Large intestine (tissue), 3 donors: Measurements from ENCODE around the gene ZC3H12D. TPM values are rescaled to one million over a fixed set of nuclear protein-coding genes. Genes with fewer than 3 reads are reported as not detected.

Source experiments
- DNase-seq, 2 donors: peaks; one replicate each; pipeline versions ENCODE4 v3.0.0 to v3.0.0-alpha.2; 2013
- H3K27ac ChIP-seq: one replicate; pipeline ENCODE4 v1.5.1; 2013; ENCODE audit warnings: low read length
- H3K27me3 ChIP-seq: 2 replicates; pipeline ENCODE4 v1.6.1; 2013; ENCODE audit warnings: low read length; ENCODE audit not compliant: control insufficient read depth, insufficient read depth
- H3K36me3 ChIP-seq: 2 replicates; pipeline ENCODE4 v1.6.1; 2013; ENCODE audit warnings: low read length; ENCODE audit not compliant: control insufficient read depth, insufficient read depth
- H3K4me1 ChIP-seq: one replicate; pipeline ENCODE4 v1.6.1; 2013; ENCODE audit warnings: low read length; ENCODE audit not compliant: control insufficient read depth, insufficient read depth
- H3K4me3 ChIP-seq: one replicate; pipeline ENCODE4 v1.5.1; 2013; ENCODE audit warnings: low read length
- H3K9me3 ChIP-seq: one replicate; pipeline ENCODE4 v1.6.1; 2013; ENCODE audit warnings: mild to moderate bottlenecking, low read depth, low read length, moderate library complexity; ENCODE audit not compliant: control insufficient read depth
- WGBS: methylation state at CpG from one replicate; pipeline ENCODE4 v1.1.5; 2013; ENCODE audit warnings: low lambda C conversion rate; ENCODE audit not compliant: insufficient coverage; 5-methylcytosine and 5-hydroxymethylcytosine counted together
- polyA plus RNA-seq: library from polyadenylated mRNA; unstranded; fragments of 120-200 nt; gene quantifications from one replicate; pipeline ENCODE4 v1.2.1, GENCODE V29; 2013

ZC3H12D gene
- polyA plus RNA-seq, 1 donor: 3.5 TPM

GRCh38 chr6:149414009-149414408, 70.8 kb downstream of the ZC3H12D start:
- Histone ChIP-seq H3K27ac (no peak overlapping the region), H3K9me3 (no peaks in the 10 kb centered on the region), H3K27me3 (no peaks in the 10 kb centered on the region), H3K36me3 (peaks cover 20% of the 10 kb centered on the region), H3K4me3 (no peak overlapping the region), H3K4me1 (no peaks in the 10 kb centered on the region)
- 48% methylated on average over 2 of the region's 4 CpGs for WGBS
- no peak for DNase-seq

DNA sequence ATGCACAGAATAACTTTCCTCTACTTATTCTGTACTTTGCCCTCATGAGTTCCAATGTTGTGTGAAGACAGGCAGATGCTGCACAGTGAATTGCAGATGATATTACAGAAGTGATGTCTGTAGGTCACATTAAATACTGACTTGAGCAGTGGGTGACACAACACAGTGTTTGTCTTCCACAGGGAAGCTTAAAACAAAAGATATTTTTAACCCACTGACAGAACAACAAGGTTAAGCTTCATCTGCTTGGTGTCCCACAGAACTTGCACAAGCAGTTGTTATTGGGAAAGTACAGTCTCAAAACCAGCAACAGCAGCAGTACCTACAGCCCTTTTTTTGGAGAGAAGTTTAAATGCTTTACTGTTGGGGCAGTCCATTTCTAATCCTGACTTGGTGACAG, 74.3 kb downstream of the ZC3H12D start:
- H3K27ac ChIP-seq: no peak overlapping the region
- H3K4me3 ChIP-seq: no peak overlapping the region
- H3K9me3 ChIP-seq: no peaks in the 10 kb centered on the region
- H3K36me3 ChIP-seq: peaks cover 24% of the 10 kb centered on the region
- no peak for DNase-seq
- H3K4me1 ChIP-seq: no peaks in the 10 kb centered on the region
- H3K27me3 ChIP-seq: no peaks in the 10 kb centered on the region

DNA sequence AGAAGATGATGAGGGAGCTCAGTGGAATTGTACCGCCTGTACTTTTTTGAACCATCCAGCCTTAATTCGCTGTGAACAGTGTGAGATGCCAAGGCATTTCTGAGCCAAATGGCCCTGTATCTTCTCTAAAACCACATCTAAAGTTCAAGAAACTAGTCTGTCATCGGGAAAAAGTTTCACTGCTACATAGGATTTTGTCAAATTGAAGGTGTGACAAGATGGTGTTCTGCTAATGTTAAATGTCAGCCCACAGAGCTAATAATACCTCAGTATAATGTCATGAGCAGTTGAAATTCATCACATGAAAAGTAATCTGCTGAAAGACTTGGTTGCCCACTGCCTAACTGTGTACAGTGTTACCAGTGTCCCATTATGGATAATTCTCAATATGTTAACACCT, 75.2 kb downstream of the ZC3H12D start:
- no peaks in the 10 kb centered on the region for H3K27me3 ChIP-seq
- no peak overlapping the region for H3K4me3 ChIP-seq
- H3K27ac ChIP-seq: no peak overlapping the region
- H3K4me1 ChIP-seq: no peaks in the 10 kb centered on the region
- DNase-seq: no peak
- WGBS: no CpG with 5 or more reads among the region's 3 CpGs
- no peaks in the 10 kb centered on the region for H3K9me3 ChIP-seq
- H3K36me3 ChIP-seq: peaks cover 24% of the 10 kb centered on the region

DNA sequence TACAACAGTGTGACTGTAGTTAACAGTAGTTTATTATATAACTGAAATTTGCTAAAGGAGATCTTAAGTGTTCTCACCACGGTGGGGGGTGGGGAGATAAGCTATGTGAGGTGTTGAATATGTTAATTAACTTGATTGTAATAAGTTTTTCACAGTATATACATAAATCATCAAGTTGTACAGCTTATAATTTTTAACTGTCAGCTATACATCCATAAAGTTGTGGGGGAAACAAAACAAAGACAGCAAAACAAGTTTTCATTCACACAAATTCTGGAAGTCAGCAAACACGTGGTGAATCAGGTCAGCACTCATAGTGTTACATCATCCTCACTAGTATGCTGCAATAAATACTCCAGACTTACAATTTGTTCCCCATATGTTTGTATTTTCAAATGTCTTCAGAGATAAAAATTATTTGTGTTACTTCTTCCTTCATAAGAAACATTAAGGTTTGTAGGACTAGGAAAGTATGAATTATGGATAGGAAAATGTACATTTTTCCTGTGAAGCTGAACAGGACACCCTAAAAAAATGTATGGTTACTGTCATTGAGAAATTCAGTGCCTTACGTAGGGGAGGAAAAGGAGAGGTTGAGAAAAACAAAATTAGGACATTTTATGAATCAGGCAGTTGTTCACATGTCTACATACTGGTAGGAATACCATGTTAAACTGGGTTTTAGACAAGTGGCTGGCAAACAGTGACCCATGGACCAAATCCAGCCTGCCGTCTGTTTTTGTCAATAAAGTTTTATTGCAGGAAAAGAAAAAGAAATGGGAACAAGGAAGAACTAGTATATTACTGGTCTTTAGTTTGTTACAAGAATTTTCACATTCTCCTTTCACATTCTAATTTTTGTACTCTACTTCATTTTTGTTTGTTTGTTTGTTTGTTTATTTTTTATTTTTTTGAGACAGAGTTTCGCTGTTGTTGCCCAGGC, 78.7 kb downstream of the ZC3H12D start:
- H3K9me3 ChIP-seq: no peaks in the 10 kb centered on the region
- no peaks in the 10 kb centered on the region for H3K4me1 ChIP-seq
- H3K27me3 ChIP-seq: no peaks in the 10 kb centered on the region
- H3K4me3 ChIP-seq: no peak overlapping the region
- DNase-seq: no peak
- 100% methylated on average over 1 of the region's 5 CpGs for WGBS
- H3K36me3 ChIP-seq: peaks cover 33% of the 10 kb centered on the region
- H3K27ac ChIP-seq: no peak overlapping the region

GRCh38 chr6:149403534-149403933, 81.3 kb downstream of the ZC3H12D start:
- Histone ChIP-seq H3K4me3 (no peak overlapping the region), H3K9me3 (no peaks in the 10 kb centered on the region), H3K27ac (no peak overlapping the region), H3K36me3 (peaks cover 25% of the 10 kb centered on the region), H3K27me3 (no peaks in the 10 kb centered on the region), H3K4me1 (no peaks in the 10 kb centered on the region)
- DNase-seq: no peak
- no CpG with 5 or more reads among the region's 3 CpGs for WGBS

GRCh38 chr6:149400050-149400449, 84.8 kb downstream of the ZC3H12D start, which contains the start of gene SUMO4:
TSS of gene SUMO4 (plus strand) at chr6:149400262. CDS start at chr6:149400392, 130 bp downstream.
- Histone ChIP-seq H3K36me3 (peaks cover 29% of the 10 kb centered on the region), H3K27me3 (no peaks in the 10 kb centered on the region), H3K9me3 (no peaks in the 10 kb centered on the region), H3K27ac (no peak within 1 kb of the TSS), H3K4me1 (no peaks in the 10 kb centered on the region), H3K4me3 (no peak within 1 kb of the TSS)
- WGBS: no CpG with 5 or more reads among the region's 11 CpGs
- no peak for DNase-seq

DNA sequence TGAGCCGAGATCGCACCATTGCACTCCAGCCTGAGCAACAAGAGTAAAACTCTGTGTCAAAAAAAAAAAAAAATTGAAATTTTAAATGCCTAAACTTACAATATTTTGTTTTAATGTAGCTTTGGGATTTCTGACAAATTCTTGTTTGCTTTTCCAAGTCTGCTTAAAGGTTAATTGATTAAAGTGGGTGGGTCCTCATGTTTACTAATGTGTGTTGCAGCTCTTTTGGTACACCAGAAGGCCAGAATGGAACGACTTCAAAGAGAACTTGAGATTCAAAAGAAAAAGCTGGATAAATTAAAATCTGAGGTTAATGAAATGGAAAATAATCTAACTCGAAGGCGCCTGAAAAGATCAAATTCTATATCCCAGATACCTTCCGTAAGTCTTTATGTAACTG, 87.4 kb downstream of the ZC3H12D start:
- Histone ChIP-seq H3K36me3 (peaks cover 21% of the 10 kb centered on the region), H3K27me3 (no peaks in the 10 kb centered on the region), H3K9me3 (peaks cover 2% of the 10 kb centered on the region), H3K4me3 (no peak overlapping the region), H3K4me1 (no peaks in the 10 kb centered on the region), H3K27ac (no peak overlapping the region)
- 100% methylated on average over 1 of the region's 6 CpGs for WGBS
- DNase-seq: no peak

Other genes with a start within 250 kb of the ZC3H12D start
- gene TAB2, start 167.3 kb downstream of the ZC3H12D start, polyA plus RNA-seq: 43.7 TPM
- gene SUMO4, start 84.8 kb downstream of the ZC3H12D start, polyA plus RNA-seq: 0.52 TPM
- gene PPIL4, start 61.0 kb upstream of the ZC3H12D start, polyA plus RNA-seq: 35.6 TPM
- gene GINM1, start 81.4 kb upstream of the ZC3H12D start, polyA plus RNA-seq: 36.1 TPM
- 14.2 TPM for gene KATNA1, start 163.7 kb upstream of the ZC3H12D start, polyA plus RNA-seq
- 24.4 TPM for gene LATS1, start 233.1 kb upstream of the ZC3H12D start, polyA plus RNA-seq